Esophagus (tissue), 2 donors: ENCODE data around the gene ANTXR2. TPM values are rescaled to one million over a fixed set of nuclear protein-coding genes. Genes with fewer than 3 reads are reported as not detected.

Source experiments
- H3K27ac ChIP-seq, 2 donors: one replicate each; pipeline ENCODE4 v1.5.1; 2013; ENCODE audit warnings: low read depth in 2 of 2, mild to moderate bottlenecking in 2 of 2, inconsistent platforms in 1 of 2, low read length in 1 of 2, moderate library complexity in 1 of 2
- H3K27me3 ChIP-seq, 2 donors: one replicate each; pipeline ENCODE4 v1.6.1; 2013; ENCODE audit warnings: low read length in 2 of 2, control low read depth in 1 of 2, mild to moderate bottlenecking in 1 of 2; ENCODE audit not compliant: insufficient read depth in 2 of 2, control insufficient read depth in 1 of 2
- H3K36me3 ChIP-seq, 2 donors: one replicate each; pipeline ENCODE4 v1.6.1; 2013; ENCODE audit warnings: low read length in 1 of 2; ENCODE audit not compliant: control insufficient read depth in 2 of 2, insufficient read depth in 2 of 2
- H3K4me1 ChIP-seq, 2 donors: one replicate each; pipeline ENCODE4 v1.6.1; 2013; ENCODE audit warnings: low read length in 1 of 2; ENCODE audit not compliant: control insufficient read depth in 2 of 2, insufficient read depth in 2 of 2
- H3K4me3 ChIP-seq, 2 donors: one replicate each; pipeline ENCODE4 v1.5.1; 2013; ENCODE audit warnings: low read length in 2 of 2, mild to moderate bottlenecking in 2 of 2, low read depth in 1 of 2, moderate library complexity in 1 of 2
- H3K9me3 ChIP-seq, 2 donors: one replicate each; pipeline ENCODE4 v1.6.1; 2013; ENCODE audit warnings: mild to moderate bottlenecking in 2 of 2, low read depth in 1 of 2, low read length in 1 of 2, moderate library complexity in 1 of 2; ENCODE audit not compliant: control insufficient read depth in 2 of 2, insufficient read depth in 1 of 2
- WGBS, 2 donors: extraction: QIAGEN DNeasy Blood & Tissue Kit; methylation state at CpG; one replicate each; pipeline ENCODE4 v1.1.7; 2013; 5-methylcytosine and 5-hydroxymethylcytosine counted together
- polyA plus RNA-seq, 2 donors: library from polyadenylated mRNA; stranded (reverse); fragments of 200-250 nt; gene quantifications; one replicate each; pipeline ENCODE4 v1.2.3, GENCODE V29; 2013
- donor health status: healthy with polysubstance abuse.
- donor health status: Bipolar disorder and iron deficiency.

Gene ANTXR2
- polyA plus RNA-seq, 2 donors: 4.0 to 9.6 TPM

DNA sequence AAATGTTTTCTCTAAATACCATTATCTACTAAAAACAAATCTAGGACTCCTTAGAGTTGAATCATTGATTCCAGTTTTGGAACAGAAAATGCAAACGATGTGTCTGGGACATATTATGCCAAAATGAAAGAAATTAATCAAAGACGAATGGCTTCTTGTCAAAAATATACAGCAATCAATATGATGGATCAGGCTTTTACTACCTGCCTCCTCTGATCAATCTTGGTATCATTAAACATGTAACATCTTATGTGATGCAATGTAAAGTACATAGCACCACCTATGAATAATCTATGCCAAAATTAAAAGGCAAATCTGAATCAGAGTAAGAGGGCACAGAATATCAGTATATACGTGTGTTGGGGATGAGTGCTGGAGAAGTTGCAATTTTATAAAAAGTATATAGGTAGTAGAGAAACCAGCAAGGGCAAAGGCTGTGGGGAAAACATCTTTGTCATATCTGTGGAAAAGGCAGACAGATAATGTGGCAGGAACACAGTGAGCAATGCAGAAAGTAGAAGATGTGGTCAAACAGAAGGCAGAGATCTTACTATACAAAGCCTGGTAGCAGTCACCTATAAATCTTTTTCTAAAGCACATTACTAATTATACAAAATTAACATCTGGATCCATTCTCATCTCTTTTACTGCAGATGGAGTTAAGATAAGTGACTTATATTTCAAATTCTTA is 152.7 kb downstream of the ANTXR2 start:
- WGBS, 2 donors: 53 to 83% methylated on average over 3 of the region's 3 CpGs
- Histone ChIP-seq H3K4me3 (no peak overlapping the region), H3K9me3 (no peaks in the 10 kb centered on the region), H3K27ac (no peak overlapping the region), H3K36me3 (no peaks in the 10 kb centered on the region), H3K27me3 (no peaks in the 10 kb centered on the region), H3K4me1 (no peaks in the 10 kb centered on the region)

- Histone ChIP-seq H3K9me3 (no peaks in the 10 kb centered on the region), H3K4me1 (no peaks in the 10 kb centered on the region), H3K27ac (no peak overlapping the region), H3K36me3 (no peaks in the 10 kb centered on the region), H3K27me3 (no peaks in the 10 kb centered on the region), H3K4me3 (no peak overlapping the region)
- 76 to 92% methylated on average over 3 of the region's 3 CpGs for WGBS, 2 donors
These were observed 154.7 kb downstream of the ANTXR2 start for GRCh38 chr4:79918292-79918691.

GRCh38 chr4:79917246-79917645 is 155.8 kb downstream of the ANTXR2 start:
- no peaks in the 10 kb centered on the region for H3K4me1 ChIP-seq
- no peaks in the 10 kb centered on the region for H3K36me3 ChIP-seq
- no peaks in the 10 kb centered on the region for H3K27me3 ChIP-seq
- H3K9me3 ChIP-seq: no peaks in the 10 kb centered on the region
- WGBS, 2 donors: 95 to 100% methylated on average over 1 of the region's 1 CpG
- H3K4me3 ChIP-seq: no peak overlapping the region
- no peak overlapping the region for H3K27ac ChIP-seq

GRCh38 chr4:79915246-79915645 is 157.8 kb downstream of the ANTXR2 start:
- H3K9me3 ChIP-seq: no peaks in the 10 kb centered on the region
- no peak overlapping the region for H3K4me3 ChIP-seq
- no peak overlapping the region for H3K27ac ChIP-seq
- no peaks in the 10 kb centered on the region for H3K27me3 ChIP-seq
- H3K36me3 ChIP-seq: no peaks in the 10 kb centered on the region
- WGBS, 2 donors: 74 to 83% methylated on average over 3 of the region's 3 CpGs
- no peaks in the 10 kb centered on the region for H3K4me1 ChIP-seq

DNA sequence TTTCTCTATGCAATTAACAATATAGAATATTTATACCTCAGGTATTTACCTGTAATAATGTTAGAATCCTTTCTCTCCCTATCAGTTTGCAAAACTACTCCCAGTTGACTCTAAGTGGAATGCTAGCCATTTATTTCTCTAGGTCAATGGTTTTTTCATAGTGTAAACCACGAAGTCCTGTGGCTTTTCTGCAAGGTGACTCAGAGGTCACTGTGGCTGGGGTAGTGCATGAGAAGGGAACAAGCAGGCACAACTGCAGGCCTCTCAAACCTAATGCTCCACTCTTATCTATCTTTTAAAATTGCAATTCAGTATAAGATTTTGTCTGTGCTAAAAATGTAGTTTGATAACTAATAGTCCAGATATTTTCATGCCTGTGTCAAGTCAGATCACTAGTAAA is 159.4 kb downstream of the ANTXR2 start:
- H3K36me3 ChIP-seq: no peaks in the 10 kb centered on the region

DNA sequence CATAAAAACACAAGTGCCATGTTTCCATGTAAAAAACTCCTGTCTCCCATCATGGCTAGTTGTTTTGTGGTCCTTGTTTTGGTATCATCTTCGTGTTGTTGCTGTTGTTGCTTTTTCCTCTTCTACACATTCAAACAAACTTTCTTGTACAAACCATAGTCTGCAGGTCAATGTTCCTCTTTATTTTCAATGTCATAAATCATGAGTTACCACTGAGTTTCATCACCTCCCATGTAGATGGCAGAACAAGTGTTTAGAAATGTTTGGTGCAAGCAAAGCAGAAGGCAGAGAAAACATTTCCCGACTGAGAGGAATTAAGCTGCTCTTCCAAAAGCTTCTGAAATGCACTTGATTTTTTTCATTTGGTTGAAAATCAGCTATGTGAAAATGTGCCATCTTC is 166.0 kb downstream of the ANTXR2 start:
- Histone ChIP-seq H3K4me3 (no peak overlapping the region), H3K9me3 (no peaks in the 10 kb centered on the region), H3K27ac (no peak overlapping the region), H3K27me3 (no peaks in the 10 kb centered on the region), H3K36me3 (peaks cover 0 to 3% of the 10 kb centered on the region in 2 donors), H3K4me1 (no peaks in the 10 kb centered on the region)
- 82 to 87% methylated on average over 2 of the region's 2 CpGs for WGBS, 2 donors

More for the DNA sequence above, 159.4 kb downstream of the ANTXR2 start:
- 31 to 33% methylated on average over 1 of the region's 1 CpG for WGBS, 2 donors
- H3K27ac ChIP-seq: no peak overlapping the region
- no peaks in the 10 kb centered on the region for H3K4me1 ChIP-seq
- no peak overlapping the region for H3K4me3 ChIP-seq
- no peaks in the 10 kb centered on the region for H3K9me3 ChIP-seq
- no peaks in the 10 kb centered on the region for H3K27me3 ChIP-seq

DNA sequence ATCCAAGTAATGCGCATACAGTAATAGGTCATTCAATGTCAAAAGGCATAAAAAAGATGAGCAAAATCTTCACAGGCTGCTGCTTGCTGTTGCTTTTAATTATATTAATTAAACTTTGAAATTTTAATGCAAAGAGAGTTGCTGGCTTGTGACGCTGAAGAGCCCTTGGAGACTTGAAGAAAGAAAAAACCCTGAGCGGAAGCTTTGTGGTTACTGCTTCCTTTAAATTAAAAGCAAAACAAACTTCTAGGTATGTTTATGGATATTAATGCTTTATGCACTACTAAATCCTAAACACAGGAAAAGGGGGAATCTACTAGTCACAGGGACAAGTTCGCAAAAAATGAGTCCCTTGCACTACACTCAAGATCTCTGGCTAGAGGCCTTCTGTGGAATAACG is 166.7 kb downstream of the ANTXR2 start:
- Histone ChIP-seq H3K27ac (no peak overlapping the region), H3K36me3 (peaks cover 0 to 3% of the 10 kb centered on the region in 2 donors), H3K9me3 (no peaks in the 10 kb centered on the region), H3K27me3 (no peaks in the 10 kb centered on the region), H3K4me3 (no peak overlapping the region), H3K4me1 (no peaks in the 10 kb centered on the region)
- 91 to 93% methylated on average over 5 of the region's 5 CpGs for WGBS, 2 donors

GRCh38 chr4:79905212-79905611 is 167.8 kb downstream of the ANTXR2 start:
- no peaks in the 10 kb centered on the region for H3K27me3 ChIP-seq
- no peak overlapping the region for H3K4me3 ChIP-seq
- H3K4me1 ChIP-seq: no peaks in the 10 kb centered on the region
- no peak overlapping the region for H3K27ac ChIP-seq
- H3K9me3 ChIP-seq: no peaks in the 10 kb centered on the region
- peaks cover 0 to 3% of the 10 kb centered on the region in 2 donors for H3K36me3 ChIP-seq

DNA sequence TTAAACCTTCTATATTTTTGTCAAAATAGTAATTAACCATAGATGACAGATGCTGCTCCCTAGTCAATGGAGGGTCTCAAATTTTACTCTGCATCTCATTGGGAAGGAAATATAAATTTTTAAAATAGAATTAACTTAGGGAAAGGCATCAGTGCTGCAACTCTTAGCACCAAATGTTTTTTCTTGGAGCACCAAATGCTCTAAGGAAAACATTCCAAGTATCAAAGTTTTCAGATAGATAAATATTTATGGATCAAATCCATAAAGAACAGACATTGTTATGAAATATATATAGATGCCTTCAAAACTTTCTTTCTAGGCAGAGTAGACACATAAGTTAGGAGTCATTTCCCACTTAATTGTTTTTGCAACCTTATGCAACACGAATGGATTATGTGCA is 168.7 kb downstream of the ANTXR2 start:
- H3K9me3 ChIP-seq: no peaks in the 10 kb centered on the region
- no peaks in the 10 kb centered on the region for H3K4me1 ChIP-seq
- no peak overlapping the region for H3K4me3 ChIP-seq
- WGBS, 2 donors: 75 to 82% methylated on average over 1 of the region's 1 CpG
- H3K36me3 ChIP-seq: peaks cover 0 to 3% of the 10 kb centered on the region in 2 donors
- H3K27me3 ChIP-seq: no peaks in the 10 kb centered on the region
- H3K27ac ChIP-seq: no peak overlapping the region

DNA sequence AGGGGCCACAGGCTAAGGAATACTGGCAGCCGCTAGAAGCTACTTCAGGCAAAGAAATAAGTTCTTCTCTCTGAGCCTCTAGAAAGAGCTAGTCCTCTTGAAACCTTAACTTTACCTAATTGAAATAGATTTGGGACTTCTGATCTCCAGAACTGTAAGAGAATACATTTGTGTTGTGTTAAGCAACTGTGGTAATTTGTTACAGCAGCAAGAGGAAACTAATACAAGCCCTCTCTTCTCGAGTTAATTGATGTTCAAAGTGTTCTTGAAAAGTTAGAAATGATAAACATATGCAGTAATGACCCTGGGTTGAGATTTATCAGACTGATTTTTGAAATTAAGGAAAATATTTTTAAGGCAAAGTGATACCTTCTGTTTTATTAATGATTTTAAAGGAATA is 172.8 kb downstream of the ANTXR2 start:
- Histone ChIP-seq H3K4me1 (no peaks in the 10 kb centered on the region), H3K9me3 (no peaks in the 10 kb centered on the region), H3K27me3 (no peaks in the 10 kb centered on the region), H3K36me3 (no peaks in the 10 kb centered on the region), H3K4me3 (no peak overlapping the region), H3K27ac (no peak overlapping the region)
- 74 to 91% methylated on average over 2 of the region's 2 CpGs for WGBS, 2 donors
